ENCODE results near the gene LDLRAP1. TPM values are rescaled to one million over a fixed set of nuclear protein-coding genes. Genes with fewer than 3 reads are reported as not detected.
"Not testable (repeated sequence)": the region's sequence is repeated elsewhere in the genome, so short reads cannot be mapped to it uniquely, and the experiment has no call there.

LDLRAP1 gene
- total and polyA plus RNA-seq, 2 donors (not counting 1 experiment from before 2014, with no cell fraction given) = 7.3 to 21.0 TPM

DNA sequence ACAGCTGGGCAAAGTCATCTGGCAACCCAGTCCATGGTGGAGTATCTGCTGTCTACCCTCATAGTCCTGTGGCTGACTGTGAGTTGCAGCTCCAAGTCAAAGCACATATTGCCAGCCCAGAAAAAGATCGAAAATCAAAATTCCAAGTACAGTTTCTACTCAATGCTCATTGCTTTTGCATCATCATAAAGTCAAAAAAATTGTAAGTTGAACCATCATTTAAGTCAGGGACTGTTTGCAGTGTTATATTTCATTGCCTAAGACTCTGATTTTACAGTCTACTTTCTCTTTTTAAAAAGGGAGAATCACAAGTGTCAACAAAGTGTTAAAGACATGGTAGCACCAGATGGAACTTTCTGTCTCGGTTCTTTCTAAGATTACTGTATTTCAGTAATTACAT is 50.5 kb downstream of the LDLRAP1 start:
- no peak overlapping the region for H3K9ac ChIP-seq (ENCODE audit: insufficient read depth, low read length)
- H3K9me3 ChIP-seq (ENCODE audit: control insufficient read depth, insufficient read depth, low read depth, low read length) = no peaks in the 10 kb centered on the region
- H4K20me1 ChIP-seq (ENCODE audit: control insufficient read depth, extremely low read depth, insufficient read depth, low read length) = no peaks in the 10 kb centered on the region
- H3K4me1 ChIP-seq (ENCODE audit: control insufficient read depth, extremely low read depth, insufficient read depth, low read length) = no peaks in the 10 kb centered on the region
- H3K4me2 ChIP-seq (ENCODE audit: extremely low read depth, insufficient read depth, low read length) = no peak overlapping the region
- H3K4me3 ChIP-seq (replicated peaks in 1 of 4; ENCODE audit: control extremely low read depth in 1 of 4, insufficient read depth in 1 of 4, low read depth in 3 of 4, low read length in 4 of 4) = no peak overlapping the region
- no peaks in the 10 kb centered on the region for H3K79me2 ChIP-seq (ENCODE audit: control insufficient read depth, insufficient read depth, low read length)
- H2AFZ ChIP-seq (ENCODE audit: low read length) = no peak overlapping the region
- peaks cover 7% of the 10 kb centered on the region for H3K27me3 ChIP-seq (ENCODE audit: control insufficient read depth, insufficient read depth, low read length)
- no peak overlapping the region for H3K27ac ChIP-seq (ENCODE audit: insufficient read depth, low read length)
- no peaks in the 10 kb centered on the region for H3K36me3 ChIP-seq (ENCODE audit: control insufficient read depth, insufficient read depth, low read length)
- TF ChIP-seq EZH2 (IDR thresholded peaks at IDR 0.05; ENCODE audit: low read length, missing control alignments) = no peak
- TF ChIP-seq, protein P1, sequence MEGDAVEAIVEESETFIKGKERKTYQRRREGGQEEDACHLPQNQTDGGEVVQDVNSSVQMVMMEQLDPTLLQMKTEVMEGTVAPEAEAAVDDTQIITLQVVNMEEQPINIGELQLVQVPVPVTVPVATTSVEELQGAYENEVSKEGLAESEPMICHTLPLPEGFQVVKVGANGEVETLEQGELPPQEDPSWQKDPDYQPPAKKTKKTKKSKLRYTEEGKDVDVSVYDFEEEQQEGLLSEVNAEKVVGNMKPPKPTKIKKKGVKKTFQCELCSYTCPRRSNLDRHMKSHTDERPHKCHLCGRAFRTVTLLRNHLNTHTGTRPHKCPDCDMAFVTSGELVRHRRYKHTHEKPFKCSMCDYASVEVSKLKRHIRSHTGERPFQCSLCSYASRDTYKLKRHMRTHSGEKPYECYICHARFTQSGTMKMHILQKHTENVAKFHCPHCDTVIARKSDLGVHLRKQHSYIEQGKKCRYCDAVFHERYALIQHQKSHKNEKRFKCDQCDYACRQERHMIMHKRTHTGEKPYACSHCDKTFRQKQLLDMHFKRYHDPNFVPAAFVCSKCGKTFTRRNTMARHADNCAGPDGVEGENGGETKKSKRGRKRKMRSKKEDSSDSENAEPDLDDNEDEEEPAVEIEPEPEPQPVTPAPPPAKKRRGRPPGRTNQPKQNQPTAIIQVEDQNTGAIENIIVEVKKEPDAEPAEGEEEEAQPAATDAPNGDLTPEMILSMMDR (conservative IDR thresholded peaks at IDR 0.05 in 1 of 2, IDR thresholded peaks at IDR 0.05 in 1 of 2; ENCODE audit: low read depth in 1 of 2, low read length in 2 of 2) = no peak
- no peak for DNase-seq (ENCODE audit: low read depth in 2 of 2)

DNA sequence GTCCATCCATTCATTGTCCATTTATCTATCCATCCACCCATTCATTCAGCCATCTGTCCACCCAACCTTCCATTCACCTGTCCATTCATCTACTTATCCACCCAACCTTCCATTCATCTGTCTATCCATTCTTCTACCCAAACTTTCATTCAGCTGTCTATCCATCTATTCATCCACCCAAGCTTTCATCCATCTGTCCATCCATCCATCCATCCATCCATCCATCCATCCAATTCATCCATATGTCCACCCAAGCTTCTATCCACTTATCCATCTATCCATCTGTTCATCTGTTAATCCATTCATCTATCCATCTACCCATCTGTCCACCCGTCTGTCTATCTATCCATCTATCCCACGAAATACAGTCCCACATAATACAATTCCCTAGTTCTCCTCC is 51.6 kb downstream of the LDLRAP1 start:
- Histone ChIP-seq H3K79me2 (ENCODE audit: control insufficient read depth, insufficient read depth, low read length) (no peaks in the 10 kb centered on the region), H3K4me1 (ENCODE audit: control insufficient read depth, extremely low read depth, insufficient read depth, low read length) (no peaks in the 10 kb centered on the region), H3K9ac (ENCODE audit: insufficient read depth, low read length) (no peak overlapping the region), H3K36me3 (ENCODE audit: control insufficient read depth, insufficient read depth, low read length) (no peaks in the 10 kb centered on the region), H3K27me3 (ENCODE audit: control insufficient read depth, insufficient read depth, low read length) (peaks cover 7% of the 10 kb centered on the region), H3K9me3 (ENCODE audit: control insufficient read depth, insufficient read depth, low read depth, low read length) (no peaks in the 10 kb centered on the region), H3K4me3 (replicated peaks in 1 of 4; ENCODE audit: control extremely low read depth in 1 of 4, insufficient read depth in 1 of 4, low read depth in 3 of 4, low read length in 4 of 4) (no peak overlapping the region), H3K4me2 (ENCODE audit: extremely low read depth, insufficient read depth, low read length) (no peak overlapping the region), H3K27ac (ENCODE audit: insufficient read depth, low read length) (no peak overlapping the region), H4K20me1 (ENCODE audit: control insufficient read depth, extremely low read depth, insufficient read depth, low read length) (no peaks in the 10 kb centered on the region), H2AFZ (ENCODE audit: low read length) (no peak overlapping the region)
- TF ChIP-seq, protein P1 (conservative IDR thresholded peaks at IDR 0.05 in 1 of 2, IDR thresholded peaks at IDR 0.05 in 1 of 2; ENCODE audit: low read depth in 1 of 2, low read length in 2 of 2) = no peak
- no peak for TF ChIP-seq EZH2 (IDR thresholded peaks at IDR 0.05; ENCODE audit: low read length, missing control alignments)
- no peak for DNase-seq (ENCODE audit: low read depth in 2 of 2)

DNA sequence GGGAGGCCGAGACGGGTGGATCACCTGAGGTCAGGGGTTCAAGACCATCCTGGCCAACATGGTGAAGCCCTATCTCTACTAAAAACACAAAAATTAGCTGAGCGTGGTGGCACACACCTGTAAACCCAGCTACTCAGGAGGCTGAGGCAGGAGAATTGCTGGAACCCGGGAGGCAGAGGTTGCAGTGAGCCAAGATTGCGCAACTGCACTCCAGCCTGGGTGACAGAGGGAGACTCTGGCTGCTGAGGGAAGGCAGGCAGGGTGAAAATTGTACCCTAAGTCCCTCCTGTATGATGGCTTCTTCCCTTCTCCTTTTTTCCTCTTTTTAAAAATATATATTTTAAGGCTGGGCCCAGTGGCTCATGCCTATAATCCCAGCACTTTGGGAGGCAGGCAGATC is 53.2 kb downstream of the LDLRAP1 start:
- not testable (repeated sequence) for H3K9me3 ChIP-seq (ENCODE audit: control insufficient read depth, insufficient read depth, low read depth, low read length); DNase-seq (ENCODE audit: low read depth in 2 of 2)

More for the DNA sequence above, 53.2 kb downstream of the LDLRAP1 start:
- H4K20me1 ChIP-seq (ENCODE audit: control insufficient read depth, extremely low read depth, insufficient read depth, low read length); H3K4me1 ChIP-seq (ENCODE audit: control insufficient read depth, extremely low read depth, insufficient read depth, low read length); H3K27ac ChIP-seq (ENCODE audit: insufficient read depth, low read length); H3K4me3 ChIP-seq (replicated peaks in 1 of 4; ENCODE audit: control extremely low read depth in 1 of 4, insufficient read depth in 1 of 4, low read depth in 3 of 4, low read length in 4 of 4); H3K9ac ChIP-seq (ENCODE audit: insufficient read depth, low read length); H3K4me2 ChIP-seq (ENCODE audit: extremely low read depth, insufficient read depth, low read length); H3K79me2 ChIP-seq (ENCODE audit: control insufficient read depth, insufficient read depth, low read length); H3K36me3 ChIP-seq (ENCODE audit: control insufficient read depth, insufficient read depth, low read length); H3K27me3 ChIP-seq (ENCODE audit: control insufficient read depth, insufficient read depth, low read length); H2AFZ ChIP-seq (ENCODE audit: low read length): not testable (repeated sequence)

All from fibroblast of lung (primary cell).